ENCODE results near the gene WNT5B.
A peak's percentile ranks its signal among the peaks of the same experiment; 100 is the strongest.

The WNT5B gene

DNA sequence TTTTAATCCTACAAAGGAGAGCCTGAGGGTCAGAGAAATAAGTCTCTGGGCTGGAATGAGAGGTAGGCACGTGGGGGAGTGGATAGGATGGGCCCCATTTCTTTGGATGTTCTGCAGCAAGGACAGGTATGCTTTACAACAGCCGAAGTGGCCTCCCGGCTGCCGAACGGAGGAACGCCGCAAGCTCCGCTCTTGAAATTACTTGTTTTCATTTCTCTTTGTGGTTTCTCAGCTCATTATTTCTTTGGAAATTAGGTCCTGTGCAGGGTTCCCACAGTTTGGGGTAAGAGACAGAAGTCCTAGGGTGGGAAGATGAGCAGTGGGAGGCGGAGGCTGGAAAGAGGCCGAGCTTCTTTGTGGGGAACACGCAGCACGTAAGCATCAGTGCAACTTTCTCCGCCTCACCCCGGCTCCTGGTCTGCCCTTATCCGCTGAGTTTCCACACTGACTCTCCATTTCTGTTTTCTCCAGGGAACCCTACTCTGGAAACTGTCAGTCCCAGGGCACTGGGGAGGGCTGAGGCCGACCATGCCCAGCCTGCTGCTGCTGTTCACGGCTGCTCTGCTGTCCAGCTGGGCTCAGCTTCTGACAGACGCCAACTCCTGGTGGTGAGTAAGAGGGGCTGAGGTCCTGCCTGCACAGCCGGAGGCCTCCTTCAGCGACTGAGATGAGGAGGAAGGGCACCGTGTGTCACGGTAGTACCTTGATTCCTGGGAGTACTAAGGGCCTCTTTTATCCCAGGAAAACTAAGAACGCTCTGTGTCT lies 2.0 kb downstream of the WNT5B start:
- peak in 1 of 2 experiments; percentile 49 for DNase-seq

DNA sequence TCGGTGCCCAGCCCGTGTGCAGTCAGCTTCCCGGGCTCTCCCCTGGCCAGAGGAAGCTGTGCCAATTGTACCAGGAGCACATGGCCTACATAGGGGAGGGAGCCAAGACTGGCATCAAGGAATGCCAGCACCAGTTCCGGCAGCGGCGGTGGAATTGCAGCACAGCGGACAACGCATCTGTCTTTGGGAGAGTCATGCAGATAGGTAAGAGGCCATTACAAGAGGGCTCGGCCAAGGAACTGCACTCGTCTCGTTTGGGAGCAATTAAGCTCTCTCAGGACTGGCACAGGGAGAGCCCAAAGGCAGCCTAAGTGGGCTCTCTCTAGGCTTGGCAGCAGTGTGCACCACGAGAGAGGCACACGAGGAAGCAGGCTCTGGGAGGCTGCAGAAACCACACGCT lies 3.7 kb downstream of the WNT5B start:
- no peak for DNase-seq

DNA sequence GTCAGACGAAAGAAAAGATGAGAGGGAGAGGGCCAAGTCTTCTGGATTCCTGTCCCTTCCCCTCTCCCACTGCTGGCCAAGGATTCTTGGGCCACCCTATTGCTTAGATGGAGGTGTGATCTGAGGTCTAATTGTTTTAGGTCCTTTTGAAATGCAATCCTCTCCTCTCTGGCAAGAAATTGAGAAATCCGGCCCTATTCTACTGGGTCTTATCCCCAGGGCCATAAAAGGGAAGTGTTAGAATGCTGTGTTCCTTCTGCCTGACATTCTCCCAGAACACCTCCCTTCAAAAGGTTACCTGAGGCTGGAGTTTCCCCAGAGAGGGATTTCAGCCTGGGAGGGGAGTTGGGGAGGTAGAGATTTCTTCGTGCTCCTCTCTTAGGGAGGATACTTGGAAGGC lies 4.4 kb downstream of the WNT5B start:
- no peak for DNase-seq

- DNase-seq, result no peak
Measured at GRCh38 chr12:1634149-1634548, 5.1 kb downstream of the WNT5B start.

GRCh38 chr12:1634590-1635191 lies 5.7 kb downstream of the WNT5B start:
- peak; percentile 61 to 80 for DNase-seq

- peak; percentile 73 to 92 for DNase-seq
Measured at GRCh38 chr12:1635301-1636095, 6.5 kb downstream of the WNT5B start.

DNA sequence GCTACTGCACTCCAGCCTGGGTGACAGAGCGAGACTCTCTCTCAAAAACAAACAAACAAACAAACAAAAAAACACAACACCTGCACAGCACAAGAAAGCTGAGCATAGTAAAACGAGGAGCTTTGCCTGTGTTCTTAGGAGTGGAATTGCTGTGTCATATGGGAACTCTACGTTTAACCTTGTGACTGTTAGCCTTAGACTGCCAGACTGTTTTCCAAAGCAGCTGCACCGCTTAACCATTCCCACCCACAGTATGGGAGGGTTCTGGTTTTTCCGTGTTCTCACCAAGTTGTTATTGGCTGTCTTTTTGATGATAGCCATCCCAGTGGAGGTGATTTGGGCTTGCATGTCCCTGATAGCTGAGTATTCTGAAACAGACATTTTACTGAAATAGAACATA lies 9.2 kb downstream of the WNT5B start:
- DNase-seq, result no peak

- no peak for DNase-seq
Measured at GRCh38 chr12:1639538-1639937, 10.5 kb downstream of the WNT5B start.

- DNase-seq, result peak; percentile 71 to 92
Measured at GRCh38 chr12:1640328-1641234, 11.6 kb downstream of the WNT5B start.

DNA sequence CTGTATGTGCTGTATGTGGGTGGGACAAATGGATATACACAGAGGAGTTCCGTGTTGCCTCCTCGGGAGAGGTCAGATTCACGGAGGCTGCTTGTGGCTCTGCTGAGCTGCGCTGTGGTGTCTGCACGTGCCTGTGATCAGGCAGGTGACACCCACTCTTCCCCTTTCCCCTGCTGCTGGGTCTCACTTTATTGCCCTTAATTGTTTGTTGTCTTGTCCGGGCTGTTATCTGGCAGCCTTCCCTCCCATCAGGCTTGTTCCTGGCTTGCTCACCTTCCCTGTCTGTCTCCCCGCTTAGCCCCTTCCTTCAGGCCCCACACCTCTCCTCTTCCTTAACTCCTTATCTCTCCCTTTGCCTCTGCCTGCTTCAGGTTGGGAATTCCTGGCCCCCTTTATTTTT lies 13.5 kb downstream of the WNT5B start:
- DNase-seq, result no peak

GRCh38 chr12:1643043-1643442 lies 14.0 kb downstream of the WNT5B start:
- DNase-seq, result no peak

DNA sequence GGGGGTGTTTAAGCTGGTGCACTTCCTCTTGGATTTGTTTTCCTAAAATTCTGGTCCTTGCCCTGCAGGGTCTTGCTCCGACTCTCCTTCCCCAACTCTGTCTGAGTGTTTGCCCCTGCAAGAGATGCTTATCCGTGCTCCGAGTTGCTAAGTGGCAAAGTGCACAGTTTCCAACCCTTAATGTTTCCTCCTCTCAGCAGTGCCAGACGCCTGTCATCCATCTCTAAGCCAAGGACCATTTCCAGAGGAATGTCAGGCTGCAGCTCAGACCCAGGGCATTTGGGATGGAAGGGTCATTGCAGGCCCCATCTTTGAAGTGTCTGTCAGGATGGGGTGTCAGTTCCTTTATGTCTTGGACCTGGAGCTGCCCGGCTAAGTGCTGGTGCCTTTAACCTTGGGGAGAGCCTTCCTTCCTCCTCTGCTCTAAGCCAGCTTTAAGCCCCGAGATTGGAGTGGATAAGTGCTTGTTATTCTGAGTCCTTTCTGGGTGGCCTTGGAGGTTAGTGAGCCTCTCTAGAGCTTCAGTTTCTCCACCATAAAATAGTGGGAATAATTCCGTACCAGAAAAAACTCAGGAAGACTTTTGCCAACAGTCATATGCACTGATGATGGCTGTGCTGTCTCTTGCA lies 15.0 kb downstream of the WNT5B start:
- peak in 1 of 2 experiments; percentile 70 for DNase-seq

DNA sequence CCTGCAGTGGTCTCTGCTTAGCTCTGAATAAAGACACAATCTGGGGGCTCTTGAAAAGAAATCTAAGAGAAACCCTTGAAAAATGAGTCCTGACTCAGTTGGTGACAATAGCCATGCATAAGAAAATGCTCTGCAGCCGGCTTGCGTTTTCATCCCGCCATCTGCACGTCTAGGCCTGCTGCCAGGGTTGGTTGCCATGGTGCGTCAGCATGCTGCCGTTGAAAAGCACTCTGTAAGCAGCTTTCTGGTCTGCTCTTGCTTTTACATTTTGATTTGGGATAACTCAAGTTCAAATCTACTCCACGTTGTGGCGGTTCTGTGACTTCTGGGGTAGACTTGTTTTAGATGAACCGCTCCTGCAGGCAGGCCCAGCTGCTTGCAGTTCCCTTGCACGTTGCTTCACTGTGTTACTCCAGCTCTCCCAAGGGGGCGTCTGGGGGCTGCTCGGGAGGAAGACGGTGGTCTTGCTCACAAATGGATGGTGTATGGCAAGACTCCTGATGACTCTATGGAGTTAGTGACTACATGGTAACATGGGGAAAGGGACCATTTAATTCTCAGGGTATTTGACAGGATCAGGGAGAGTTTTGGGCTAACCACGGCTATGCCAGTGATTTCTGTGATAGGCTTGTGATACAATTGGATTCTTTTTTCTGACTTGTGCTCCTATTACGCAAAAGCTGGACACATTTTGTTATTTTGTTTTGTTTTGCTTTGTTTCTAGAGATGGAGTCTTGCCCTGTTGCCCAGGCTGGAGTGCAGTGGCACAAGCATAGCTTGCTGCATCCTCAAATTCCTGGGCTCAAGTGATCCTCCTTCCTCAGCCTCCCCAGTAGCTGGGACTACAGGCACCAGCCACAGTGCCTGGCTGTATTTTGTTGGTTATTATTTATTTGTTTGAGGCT lies 15.8 kb downstream of the WNT5B start:
- DNase-seq, result peak; percentile 66 to 90

DNA sequence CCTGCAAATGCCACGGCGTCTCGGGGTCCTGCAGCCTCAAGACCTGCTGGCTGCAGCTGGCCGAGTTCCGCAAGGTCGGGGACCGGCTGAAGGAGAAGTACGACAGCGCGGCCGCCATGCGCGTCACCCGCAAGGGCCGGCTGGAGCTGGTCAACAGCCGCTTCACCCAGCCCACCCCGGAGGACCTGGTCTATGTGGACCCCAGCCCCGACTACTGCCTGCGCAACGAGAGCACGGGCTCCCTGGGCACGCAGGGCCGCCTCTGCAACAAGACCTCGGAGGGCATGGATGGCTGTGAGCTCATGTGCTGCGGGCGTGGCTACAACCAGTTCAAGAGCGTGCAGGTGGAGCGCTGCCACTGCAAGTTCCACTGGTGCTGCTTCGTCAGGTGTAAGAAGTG lies 16.8 kb downstream of the WNT5B start:
- no peak for DNase-seq

GRCh38 chr12:1646569-1647284 lies 17.7 kb downstream of the WNT5B start:
- DNase-seq, result no peak

DNA sequence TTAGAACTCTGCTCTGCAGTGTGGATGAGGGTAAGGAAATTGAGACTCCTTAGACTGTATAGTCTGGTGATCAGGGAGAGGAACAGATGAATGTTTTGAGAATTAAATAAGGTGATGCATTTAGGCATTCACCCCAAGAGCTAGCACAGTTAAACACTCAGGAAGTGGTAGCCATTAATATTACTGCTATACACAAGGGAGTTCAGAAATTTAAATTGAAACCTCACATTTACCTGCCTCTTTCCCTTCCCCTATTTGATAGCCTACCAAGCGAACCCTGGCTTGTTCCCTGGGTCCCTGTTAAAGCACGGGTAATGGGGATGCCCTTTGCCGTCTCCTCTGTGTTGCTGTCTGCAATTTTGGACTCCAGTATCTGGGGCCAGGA lies 18.2 kb downstream of the WNT5B start:
- DNase-seq, result no peak

DNA sequence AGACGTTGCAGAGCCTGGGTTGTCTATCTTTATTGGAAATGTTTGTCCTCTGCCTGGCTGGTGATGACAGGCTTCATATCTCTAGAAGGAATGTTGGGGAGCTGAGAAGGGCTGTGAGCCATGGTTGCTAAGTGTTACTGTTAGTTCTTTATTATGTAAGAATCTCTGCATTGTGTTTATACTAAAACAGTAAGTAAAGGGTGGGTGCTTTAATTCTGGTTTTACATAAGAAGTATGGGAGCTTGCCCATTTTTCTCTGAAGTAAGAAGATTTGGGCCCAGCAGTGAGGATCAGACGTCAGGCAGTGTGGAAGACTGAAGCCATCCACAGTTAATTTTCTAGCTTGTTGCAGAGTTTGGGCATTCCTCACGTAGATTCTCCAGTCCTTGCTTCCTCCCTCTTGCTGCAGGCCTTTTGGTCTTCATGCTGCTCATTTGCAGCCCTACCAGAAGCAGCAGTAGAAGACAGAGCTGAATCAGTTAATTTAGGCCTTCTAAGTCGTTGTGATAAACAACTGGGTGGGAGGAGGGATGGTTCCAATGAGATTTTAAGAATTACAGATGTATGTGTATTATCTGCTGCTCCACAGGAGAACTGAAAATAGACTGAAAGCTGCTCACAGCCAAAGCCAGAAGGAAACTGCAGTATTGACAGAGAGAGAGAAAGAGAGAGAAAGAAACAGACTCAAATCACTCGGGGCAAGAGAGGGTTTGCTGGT lies 21.4 kb downstream of the WNT5B start:
- no peak for DNase-seq

- DNase-seq, result no peak
Measured at GRCh38 chr12:1650978-1651361, 21.9 kb downstream of the WNT5B start.

GRCh38 chr12:1651946-1652345 lies 22.9 kb downstream of the WNT5B start:
- DNase-seq, result no peak

DNA sequence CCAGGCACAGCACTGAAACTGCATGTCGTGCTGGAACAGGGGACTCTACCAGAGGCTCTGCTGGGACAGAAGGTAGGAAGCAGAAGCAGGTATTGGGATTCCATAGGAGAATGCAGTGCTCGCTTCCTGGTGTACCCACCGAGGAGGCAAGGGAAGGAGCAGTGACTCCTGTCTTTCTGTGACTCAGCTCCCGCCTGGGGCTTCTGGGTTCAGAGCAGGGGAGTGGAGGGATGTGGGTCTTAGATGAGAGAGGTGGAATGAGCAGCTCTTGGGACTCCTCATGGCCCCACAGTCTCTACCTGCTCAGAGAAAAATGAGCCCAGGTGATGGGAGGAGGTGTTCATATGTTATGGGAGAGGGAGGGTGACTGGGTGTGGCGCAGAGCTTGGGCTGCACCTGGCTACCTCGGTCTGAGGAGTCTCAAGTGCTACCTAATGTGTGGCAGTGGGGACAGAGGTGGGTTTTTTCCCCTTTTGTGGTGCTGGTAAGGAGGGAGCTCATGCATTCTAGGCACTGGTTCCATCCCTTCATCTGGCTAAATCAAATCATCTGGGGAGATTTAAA lies 26.3 kb downstream of the WNT5B start:
- DNase-seq, result no peak

Measured in NCI-H524 (cell line).